ENCODE data around the gene PTPN23.

PTPN23 gene

GRCh38 chr3:47405820-47406761, 25.3 kb downstream of the PTPN23 start:
- DNase-seq, result no peak

DNA sequence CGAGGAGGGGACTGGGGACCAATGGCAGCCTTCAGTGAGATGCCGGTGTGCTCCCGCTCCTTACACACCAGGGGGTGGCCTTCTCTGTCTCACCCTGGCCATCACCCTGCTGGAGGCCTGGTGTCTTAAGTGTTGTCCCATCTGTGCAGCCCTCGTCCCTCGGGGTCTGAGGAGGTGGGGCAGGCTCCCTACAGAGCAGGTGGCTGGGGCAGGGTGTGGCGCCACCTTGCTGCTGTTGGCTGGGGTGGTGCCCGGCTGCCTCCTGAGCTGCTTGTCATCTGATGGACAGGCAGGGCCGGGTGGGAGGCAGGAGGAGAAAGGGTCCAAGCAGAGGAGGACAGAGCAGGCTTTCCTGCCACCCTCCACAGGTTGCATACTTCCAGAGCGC, 25.9 kb downstream of the PTPN23 start:
- DNase-seq, result no peak

DNA sequence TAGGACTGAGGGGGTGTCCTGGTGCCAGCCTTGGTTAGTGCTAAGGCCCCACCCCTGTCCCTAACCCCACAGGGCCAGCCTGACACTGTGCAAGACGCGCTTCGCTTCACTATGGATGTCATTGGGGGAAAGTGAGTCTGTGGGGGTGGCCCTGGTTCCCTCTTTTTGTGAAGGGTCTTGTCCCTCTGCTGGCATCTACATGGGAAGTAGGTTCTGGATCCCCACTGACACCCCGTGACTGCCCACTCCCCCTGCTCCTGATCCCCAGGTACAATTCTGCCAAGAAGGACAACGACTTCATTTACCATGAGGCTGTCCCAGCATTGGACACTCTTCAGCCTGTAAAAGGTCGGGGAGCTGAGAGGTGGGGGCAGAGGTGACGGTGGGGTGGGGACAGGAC, 26.4 kb downstream of the PTPN23 start:
- DNase-seq, result no peak

DNA sequence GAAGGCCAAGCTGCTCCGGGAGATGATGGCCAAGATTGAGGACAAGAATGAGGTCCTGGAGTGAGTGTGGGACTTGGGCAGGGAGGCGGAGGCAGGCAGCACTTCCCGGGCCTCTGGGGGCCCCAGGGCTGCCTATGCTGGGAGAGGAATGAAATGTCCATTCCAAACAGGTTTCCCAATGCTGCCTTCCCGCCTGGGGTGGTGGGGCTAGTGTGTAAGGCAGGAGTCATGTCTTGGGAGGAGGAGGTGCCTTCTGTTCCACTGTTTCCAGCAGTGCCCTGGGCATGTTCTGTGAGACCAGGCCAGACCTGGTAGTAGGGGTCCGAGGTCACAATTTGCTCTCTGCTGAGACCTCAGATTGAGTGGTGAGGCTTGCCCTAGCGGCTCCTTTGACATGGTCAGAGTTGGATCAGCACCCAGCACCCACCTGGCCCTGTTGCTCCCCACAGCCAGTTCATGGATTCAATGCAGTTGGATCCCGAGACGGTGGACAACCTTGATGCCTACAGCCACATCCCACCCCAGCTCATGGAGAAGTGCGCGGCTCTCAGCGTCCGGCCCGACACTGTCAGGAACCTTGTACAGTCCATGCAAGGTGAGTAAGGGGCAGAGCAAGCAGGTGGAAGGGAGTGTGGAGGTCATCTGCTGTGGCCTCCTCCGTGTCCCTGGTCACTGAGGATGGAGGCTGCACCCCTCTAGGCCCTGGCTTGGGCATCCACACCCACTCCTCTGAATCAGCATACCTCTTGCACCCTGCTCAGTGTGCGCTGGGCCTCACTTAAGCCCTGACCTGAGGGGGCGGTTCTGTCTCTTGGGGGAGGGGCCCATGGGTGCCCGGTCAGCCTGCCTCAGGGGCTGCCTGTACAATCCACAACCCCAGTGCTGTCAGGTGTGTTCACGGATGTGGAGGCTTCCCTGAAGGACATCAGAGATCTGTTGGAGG, 27.3 kb downstream of the PTPN23 start:
- DNase-seq, result no peak

GRCh38 chr3:47408839-47409229, 28.0 kb downstream of the PTPN23 start:
- DNase-seq, result no peak

DNA sequence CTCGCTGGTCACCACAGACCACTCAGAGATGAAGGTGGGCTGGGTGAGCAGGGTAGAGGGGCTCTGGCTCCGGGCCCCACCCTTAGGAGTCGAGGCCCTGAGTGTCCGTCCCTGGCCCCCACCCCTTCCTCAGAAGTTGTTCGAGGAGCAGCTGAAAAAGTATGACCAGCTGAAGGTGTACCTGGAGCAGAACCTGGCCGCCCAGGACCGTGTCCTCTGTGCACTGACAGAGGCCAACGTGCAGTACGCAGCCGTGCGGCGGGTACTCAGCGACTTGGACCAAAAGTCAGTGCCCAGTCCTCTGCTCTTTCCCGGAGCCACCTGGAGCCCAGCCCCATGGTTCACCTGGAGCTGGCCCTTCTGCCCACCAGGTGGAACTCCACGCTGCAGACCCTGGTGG, 28.5 kb downstream of the PTPN23 start:
- DNase-seq, result no peak

GRCh38 chr3:47409688-47410416, 29.0 kb downstream of the PTPN23 start:
- no peak for DNase-seq

DNA sequence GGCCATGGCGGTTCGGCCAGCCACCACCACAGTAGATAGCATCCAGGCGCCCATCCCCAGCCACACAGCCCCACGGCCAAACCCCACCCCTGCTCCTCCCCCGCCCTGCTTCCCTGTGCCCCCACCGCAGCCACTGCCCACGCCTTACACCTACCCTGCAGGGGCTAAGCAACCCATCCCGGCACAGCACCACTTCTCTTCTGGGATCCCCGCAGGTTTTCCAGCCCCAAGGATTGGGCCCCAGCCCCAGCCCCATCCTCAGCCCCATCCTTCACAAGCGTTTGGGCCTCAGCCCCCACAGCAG, 29.5 kb downstream of the PTPN23 start:
- DNase-seq, result no peak

DNA sequence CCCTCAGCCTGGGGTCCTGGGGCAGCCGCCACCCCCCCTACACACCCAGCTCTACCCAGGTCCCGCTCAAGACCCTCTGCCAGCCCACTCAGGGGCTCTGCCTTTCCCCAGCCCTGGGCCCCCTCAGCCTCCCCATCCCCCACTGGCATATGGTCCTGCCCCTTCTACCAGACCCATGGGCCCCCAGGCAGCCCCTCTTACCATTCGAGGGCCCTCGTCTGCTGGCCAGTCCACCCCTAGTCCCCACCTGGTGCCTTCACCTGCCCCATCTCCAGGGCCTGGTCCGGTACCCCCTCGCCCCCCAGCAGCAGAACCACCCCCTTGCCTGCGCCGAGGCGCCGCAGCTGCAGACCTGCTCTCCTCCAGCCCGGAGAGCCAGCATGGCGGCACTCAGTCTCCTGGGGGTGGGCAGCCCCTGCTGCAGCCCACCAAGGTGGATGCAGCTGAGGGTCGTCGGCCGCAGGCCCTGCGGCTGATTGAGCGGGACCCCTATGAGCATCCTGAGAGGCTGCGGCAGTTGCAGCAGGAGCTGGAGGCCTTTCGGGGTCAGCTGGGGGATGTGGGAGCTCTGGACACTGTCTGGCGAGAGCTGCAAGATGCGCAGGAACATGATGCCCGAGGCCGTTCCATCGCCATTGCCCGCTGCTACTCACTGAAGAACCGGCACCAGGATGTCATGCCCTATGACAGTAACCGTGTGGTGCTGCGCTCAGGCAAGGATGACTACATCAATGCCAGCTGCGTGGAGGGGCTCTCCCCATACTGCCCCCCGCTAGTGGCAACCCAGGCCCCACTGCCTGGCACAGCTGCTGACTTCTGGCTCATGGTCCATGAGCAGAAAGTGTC, 30.2 kb downstream of the PTPN23 start:
- no peak for DNase-seq

GRCh38 chr3:47411696-47412452, 31.1 kb downstream of the PTPN23 start:
- no peak for DNase-seq

DNA sequence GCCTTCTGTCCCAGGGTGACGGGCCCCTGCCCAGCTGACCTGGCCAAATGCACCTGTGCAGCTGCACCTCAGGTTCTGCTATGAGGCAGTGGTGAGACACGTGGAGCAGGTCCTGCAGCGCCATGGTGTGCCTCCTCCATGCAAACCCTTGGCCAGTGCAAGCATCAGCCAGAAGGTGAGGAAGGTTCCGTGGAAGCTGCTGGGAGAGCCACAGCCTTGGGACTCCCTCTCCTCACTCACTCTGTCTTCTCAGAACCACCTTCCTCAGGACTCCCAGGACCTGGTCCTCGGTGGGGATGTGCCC, 31.6 kb downstream of the PTPN23 start:
- no peak for DNase-seq

DNA sequence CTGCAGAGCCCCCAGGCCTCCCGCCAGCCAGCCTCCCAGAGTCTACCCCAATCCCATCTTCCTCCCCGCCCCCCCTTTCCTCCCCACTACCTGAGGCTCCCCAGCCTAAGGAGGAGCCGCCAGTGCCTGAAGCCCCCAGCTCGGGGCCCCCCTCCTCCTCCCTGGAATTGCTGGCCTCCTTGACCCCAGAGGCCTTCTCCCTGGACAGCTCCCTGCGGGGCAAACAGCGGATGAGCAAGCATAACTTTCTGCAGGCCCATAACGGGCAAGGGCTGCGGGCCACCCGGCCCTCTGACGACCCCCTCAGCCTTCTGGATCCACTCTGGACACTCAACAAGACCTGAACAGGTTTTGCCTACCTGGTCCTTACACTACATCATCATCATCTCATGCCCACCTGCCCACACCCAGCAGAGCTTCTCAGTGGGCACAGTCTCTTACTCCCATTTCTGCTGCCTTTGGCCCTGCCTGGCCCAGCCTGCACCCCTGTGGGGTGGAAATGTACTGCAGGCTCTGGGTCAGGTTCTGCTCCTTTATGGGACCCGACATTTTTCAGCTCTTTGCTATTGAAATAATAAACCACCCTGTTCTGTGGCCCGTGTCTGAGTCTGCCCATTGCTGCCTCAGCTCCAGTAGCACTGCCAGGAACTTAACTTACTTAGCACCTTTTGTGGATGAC, 32.2 kb downstream of the PTPN23 start:
- DNase-seq, result no peak

DNA sequence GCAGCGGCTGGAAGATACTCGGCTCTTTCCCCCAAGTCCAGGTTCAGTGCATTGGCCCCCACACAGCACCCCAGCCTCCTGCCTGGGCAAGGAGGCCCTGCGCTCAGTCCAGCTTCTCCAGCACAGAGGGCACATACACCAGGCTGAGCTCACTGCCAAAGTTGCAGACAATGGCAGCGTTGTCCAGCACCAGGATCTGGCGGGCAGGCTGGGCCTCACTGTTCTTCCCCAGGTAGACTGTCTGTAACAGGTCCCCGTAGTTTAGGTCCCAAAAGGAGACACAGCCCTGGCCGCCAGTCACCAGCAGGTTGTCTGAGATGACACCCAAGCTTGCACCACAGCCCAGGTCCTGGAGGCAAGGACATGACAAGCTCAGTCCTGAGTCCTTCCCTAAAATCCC, 32.9 kb downstream of the PTPN23 start:
- no peak for DNase-seq

GRCh38 chr3:47414161-47414564, 33.3 kb downstream of the PTPN23 start:
- no peak for DNase-seq

DNA sequence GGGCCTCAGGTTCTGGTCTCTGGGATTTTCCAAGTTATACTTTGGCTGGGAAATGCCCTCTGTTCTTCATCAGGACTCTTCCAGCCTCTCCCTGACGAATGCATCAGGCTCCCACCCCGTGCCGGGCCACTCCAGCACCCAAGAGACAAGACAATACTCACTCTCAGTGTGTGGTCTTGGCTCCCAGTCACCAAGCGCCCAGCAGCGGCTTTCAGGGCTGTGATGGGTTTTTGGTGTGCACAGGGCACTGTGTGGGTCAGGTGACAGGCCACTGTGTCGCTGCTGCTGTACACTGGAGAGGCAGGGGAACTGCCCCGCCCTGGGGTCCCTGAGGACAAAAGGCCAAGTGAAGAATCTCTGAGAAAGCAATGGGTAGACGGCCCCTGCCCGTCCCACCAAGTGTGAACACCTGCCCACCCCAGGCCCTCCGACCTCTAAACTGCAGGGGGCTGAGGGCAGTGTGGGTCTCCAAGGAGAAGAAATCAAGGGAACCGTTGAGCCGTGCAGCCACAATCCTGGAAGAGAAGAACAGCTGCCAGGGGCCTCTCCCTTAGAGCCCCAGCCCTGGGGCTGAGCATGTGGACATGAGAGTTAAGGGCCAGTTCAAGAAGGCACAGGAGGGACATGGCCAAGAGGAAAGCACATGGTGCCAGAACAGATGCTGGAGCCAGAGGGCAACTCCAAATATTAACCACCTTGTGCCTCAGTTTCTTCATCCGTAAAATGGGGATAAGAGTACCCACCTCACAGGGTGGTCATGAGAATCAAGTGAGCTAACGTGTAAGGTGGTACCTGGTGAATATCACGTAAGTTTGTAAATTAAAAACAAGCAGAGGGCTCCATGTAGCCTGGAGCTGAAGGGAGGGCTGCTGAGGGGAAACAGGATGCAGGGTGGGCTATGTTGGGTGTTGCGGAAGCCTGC, 34.1 kb downstream of the PTPN23 start:
- no peak for DNase-seq

DNA sequence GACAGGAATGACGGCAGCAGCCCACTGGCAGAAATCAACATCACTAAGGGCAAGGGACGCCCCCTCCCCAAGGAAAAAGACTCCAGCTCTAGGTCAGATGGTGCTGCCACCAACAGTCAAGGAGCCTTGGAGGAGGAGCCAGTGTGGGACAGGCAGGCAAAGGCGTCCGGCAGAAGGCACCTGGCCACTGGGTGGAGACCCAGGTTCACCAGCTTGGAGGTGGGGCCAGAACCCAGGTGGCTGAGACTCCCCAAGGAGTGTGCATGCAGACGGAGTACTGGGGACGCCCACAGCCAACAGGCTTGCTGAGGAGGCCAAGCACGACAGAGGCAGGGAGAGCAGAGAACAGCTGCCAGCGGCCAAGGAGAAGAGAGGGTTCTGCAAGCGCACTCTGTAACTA, 35.2 kb downstream of the PTPN23 start:
- no peak for DNase-seq

- DNase-seq, result no peak
Measured at GRCh38 chr3:47418167-47419082, 37.6 kb downstream of the PTPN23 start.

Data from suppressor macrophage (primary cell).